Retinal pigment epithelial cell (primary cell): Measurements from ENCODE around the gene KIF16B.

Source experiments
- DNase-seq: peaks from one replicate; pipeline ENCODE4 v3.0.0-alpha.2; 2010; ENCODE audit warnings: low read depth
- H3K4me3 ChIP-seq: 2 replicates; pipeline ENCODE4 v1.5.1; 2011; ENCODE audit warnings: mild to moderate bottlenecking, low read length, control low read depth, moderate library complexity
- CTCF ChIP-seq: conservative IDR thresholded peaks from 2 replicates; pipeline ENCODE4 v1.5.1; 2011; ENCODE audit warnings: low read depth, low read length, control low read depth, inconsistent platforms

KIF16B gene

DNA sequence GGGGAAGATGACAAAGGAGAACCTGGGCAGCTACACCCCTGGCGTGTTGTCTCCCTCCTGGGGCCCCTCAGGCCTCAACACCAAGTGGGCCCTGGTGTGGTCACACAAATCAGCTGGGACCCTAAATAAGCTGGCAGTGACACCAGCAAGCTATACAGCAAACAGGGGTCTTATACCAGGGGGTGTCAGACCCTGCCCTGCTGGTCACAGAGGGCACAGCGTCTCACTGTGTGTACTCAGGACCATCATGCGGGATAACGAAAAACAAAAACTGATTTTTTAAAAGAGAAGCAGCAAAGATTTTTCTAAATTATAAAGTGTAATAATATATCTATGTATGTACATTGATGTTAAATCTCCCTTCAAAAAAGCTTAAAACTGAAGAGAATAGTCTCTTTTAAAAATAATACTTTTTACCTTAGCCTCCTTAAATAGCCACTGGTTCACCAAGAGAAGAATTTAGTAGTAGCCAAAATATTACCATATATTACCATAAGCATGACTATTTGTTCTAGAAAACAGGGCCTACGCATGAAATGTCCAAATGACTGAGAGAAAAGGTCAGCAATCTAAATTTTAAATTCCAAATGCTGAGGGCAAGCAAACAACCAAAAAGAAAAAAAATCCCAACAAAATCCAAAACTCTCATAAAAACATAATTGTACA, 220.4 kb downstream of the KIF16B start:
- no peak for DNase-seq
- no peak overlapping the region for H3K4me3 ChIP-seq
- no peak for TF ChIP-seq CTCF

DNA sequence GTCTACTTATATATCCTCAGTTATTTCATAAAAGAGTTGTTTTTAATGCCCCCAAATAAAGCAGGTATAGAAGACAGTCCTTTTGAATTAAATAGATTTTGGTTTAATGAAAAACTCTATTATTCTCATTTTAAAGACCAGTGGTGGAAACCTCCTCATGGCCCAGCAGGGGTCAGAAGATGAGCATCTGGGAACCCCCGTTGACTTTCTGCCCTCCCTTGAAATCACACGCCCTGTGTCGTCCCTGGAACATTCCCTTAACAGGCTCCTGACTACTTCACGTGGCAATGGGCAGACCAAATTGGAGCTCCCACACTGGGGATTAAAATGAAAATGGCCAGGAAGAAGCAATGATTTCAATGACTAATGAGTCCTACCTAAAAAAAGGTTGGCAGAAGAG, 220.9 kb downstream of the KIF16B start:
- no peak for DNase-seq
- peak; percentile 5 for TF ChIP-seq CTCF
- H3K4me3 ChIP-seq, result no peak overlapping the region

DNA sequence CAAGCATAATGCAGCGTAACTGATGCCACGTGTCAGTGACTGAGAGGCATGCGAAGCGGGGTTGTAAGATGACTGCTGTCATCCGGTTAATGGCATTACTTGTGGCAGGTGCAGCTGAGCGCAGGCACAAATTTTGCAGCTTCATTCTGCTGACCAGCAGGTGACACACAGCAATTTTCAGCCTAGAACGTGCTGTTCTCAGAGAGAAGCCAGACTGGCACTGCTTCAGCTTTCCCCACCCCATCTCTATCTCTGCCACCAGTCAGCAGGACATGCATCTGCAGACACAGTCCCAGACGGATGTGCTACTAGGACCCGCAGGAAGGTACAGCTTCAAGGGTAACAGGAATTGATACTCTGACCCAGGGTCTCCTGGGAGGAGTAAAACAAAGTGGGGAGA, 221.8 kb downstream of the KIF16B start:
- DNase-seq, result no peak
- no peak for TF ChIP-seq CTCF
- no peak overlapping the region for H3K4me3 ChIP-seq

DNA sequence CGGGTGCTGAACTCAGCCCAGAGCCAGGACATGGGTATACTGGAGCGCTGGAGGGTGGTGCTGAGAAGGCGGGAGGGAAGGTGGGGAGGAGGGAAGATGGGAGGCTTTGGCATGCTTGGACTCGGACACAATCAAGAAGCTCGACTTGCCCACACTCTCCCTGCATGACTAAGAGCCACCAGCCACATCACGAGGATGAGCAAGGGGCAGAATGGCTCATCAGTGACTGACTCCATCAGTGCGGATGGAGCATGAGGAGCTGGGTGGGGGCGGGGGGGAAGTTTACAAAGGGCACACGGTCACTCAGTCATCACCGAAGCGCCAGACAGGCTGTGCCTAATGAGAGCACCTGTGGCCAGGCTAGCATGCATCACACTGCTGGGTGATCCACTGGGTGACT, 222.8 kb downstream of the KIF16B start:
- no peak for TF ChIP-seq CTCF
- no peak for DNase-seq
- no peak overlapping the region for H3K4me3 ChIP-seq

GRCh38 chr20:16349523-16350260, 223.6 kb downstream of the KIF16B start:
- no peak for TF ChIP-seq CTCF
- H3K4me3 ChIP-seq, result no peak overlapping the region
- DNase-seq, result no peak

GRCh38 chr20:16346956-16347355, 226.3 kb downstream of the KIF16B start:
- DNase-seq, result no peak
- TF ChIP-seq CTCF, result no peak
- H3K4me3 ChIP-seq, result no peak overlapping the region

GRCh38 chr20:16337707-16338106, 235.5 kb downstream of the KIF16B start:
- H3K4me3 ChIP-seq, result no peak overlapping the region
- TF ChIP-seq CTCF, result no peak
- DNase-seq, result no peak
